ENCODE data around the gene LMBR1.
"Not testable (repeated sequence)": the region's sequence is repeated elsewhere in the genome, so short reads cannot be mapped to it uniquely, and the experiment has no call there.

The LMBR1 gene, protein sequence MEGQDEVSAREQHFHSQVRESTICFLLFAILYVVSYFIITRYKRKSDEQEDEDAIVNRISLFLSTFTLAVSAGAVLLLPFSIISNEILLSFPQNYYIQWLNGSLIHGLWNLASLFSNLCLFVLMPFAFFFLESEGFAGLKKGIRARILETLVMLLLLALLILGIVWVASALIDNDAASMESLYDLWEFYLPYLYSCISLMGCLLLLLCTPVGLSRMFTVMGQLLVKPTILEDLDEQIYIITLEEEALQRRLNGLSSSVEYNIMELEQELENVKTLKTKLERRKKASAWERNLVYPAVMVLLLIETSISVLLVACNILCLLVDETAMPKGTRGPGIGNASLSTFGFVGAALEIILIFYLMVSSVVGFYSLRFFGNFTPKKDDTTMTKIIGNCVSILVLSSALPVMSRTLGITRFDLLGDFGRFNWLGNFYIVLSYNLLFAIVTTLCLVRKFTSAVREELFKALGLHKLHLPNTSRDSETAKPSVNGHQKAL
- 50.3 to 55.5 reads per million in 2 donors for total RNA-seq

DNA sequence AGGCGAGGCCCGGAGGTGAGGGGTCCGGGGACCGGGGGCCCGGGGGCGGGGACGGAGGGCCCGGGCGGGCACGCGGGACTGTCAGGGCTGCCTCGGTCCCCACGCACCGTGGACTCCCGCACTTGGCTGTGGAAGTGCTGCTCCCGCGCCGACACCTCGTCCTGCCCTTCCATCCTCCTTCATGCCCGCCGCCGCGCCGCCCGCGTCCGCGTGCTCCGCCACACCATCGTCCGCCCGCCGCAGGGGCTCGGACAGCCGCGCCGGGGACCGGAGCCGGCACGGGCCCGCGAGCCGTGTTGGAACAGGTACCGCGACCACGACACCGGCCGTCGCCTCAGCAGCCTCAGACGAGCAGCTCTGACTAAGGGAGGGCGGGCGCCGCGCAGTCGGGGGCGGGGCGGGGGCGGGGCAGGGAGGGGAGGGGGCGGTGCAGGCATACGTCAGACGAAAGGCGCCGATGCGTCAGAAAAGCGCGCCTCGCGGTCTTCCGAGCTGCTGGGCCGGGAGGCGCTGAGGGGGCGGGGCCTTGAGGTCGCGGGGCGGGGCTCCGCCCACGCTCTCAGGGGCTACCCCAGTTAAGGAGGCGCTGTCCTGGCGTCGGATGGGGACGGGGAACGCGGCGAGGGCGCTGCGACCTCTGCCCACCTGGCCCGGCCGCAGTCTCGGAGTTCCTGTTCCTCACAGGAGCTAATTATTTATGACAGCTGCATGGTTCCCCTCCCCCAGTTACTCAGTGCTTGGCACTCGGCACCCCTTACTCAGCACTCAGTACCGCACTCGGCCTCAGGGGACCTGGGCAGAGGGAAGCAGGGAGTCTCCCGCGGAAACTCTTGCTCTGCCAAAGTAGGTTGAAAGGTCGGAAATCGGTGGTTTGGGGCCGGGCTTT is at the start of gene LMBR1:
Gene LMBR1, minus strand, starts transcription at position 363 of the 886 bp plus-strand sequence. Its CDS starts 190 bp downstream, at position 173.
- peak; percentile 90 to 95 (median 92) for DNase-seq

- DNase-seq: no peak
These were observed 49.7 kb upstream of the LMBR1 start for GRCh38 chr7:156942708-156943090.

DNA sequence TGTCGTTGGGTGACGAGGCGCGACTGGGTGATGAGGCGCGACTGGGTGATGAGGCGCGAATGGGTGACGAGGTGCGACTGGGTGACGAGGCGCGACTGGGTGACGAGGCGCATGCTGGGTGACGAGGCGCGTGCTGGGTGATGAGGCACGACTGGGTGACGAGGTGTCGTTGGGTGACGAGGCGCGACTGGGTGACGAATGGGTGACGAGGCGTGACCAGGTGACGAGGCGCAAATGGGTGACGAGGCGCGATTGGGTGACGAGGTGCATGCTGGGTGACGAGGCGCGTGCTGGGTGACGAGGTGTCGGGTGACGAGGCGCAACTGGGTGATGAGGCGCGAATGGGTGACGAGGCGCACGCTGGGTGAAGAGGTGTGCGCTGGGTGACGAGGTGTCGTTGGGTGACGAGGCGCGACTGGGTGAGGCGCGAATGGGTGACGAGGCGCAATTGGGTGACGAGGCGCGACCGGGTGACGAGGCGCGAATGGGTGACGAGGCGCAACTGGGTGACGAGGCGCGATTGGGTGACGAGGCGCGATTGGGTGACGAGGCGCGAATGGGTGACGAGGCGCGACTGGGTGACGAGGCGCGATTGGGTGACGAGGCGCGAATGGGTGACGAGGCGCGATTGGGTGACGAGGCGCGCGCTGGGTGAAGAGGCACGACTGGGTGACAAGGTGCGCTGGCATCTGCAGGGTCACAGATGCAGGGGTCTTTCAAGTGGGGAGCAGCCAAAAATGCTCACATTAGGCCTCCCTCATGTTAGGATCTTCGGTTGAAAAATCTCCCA is 48.6 kb upstream of the LMBR1 start:
- DNase-seq: no peak

- DNase-seq: no peak
These were observed 47.6 kb upstream of the LMBR1 start for GRCh38 chr7:156940421-156941122.

- not testable (repeated sequence) for DNase-seq
These were observed 43.8 kb upstream of the LMBR1 start for GRCh38 chr7:156936766-156937165.

DNA sequence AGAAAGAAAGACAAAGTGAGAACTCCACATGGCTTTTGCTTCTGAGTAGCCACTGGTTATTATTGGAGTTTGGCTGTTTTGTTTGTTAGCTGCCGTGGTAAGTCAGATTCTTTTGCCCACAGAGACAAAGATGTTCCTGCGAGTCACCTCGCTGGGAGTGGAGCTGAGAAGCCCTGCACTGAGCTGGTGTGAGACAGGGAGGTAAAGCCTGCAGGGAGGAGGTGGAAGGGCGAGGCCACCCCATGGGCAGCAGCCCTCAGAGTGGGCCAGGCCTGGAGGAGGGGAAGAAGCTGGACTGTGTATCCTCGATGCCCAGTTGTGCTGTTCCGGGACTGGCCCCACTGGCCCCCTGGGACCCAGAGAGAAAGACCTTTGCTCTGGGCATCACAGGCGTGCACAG is 42.3 kb upstream of the LMBR1 start:
- no peak for DNase-seq

DNA sequence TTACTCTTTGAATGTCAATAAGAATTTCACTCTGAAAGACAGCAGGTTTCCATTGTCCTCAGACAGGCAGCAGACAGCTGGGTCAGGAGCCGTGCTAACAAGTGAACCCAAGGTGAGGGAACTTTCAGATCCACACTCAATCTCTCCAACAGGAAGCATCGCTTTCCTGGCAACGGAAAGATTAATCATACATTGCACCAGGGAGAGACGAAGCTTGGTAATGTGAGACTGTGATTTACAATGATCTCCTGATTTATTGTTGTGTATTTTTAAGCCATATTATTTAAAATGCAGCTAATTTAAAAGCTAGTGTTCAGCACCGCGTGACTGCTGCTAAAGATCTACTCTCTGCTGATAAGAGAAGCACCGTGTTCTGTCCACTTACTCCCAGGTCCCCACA is 39.0 kb upstream of the LMBR1 start:
- no peak for DNase-seq

- DNase-seq: peak in 3 of 5 experiments; percentile 27 to 61 (median 34)
These were observed 37.0 kb upstream of the LMBR1 start for GRCh38 chr7:156929789-156930539.

DNA sequence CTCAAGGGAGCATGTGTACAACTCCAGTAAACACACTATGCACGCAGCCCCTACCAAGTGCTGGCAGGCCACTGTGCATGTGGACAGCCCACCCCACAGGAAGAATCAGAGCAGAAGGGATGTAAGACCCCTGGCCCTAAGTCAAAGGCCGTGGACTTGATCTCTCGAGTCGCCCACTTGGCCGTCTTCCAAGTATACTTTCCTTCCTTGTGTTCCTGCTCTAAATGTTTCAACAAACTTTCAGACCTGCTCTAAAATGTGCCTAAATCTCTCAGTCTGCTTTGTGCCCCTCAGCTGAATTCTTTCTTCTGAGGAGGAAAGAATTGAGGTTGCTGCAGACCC is 35.4 kb upstream of the LMBR1 start:
- DNase-seq: no peak

DNA sequence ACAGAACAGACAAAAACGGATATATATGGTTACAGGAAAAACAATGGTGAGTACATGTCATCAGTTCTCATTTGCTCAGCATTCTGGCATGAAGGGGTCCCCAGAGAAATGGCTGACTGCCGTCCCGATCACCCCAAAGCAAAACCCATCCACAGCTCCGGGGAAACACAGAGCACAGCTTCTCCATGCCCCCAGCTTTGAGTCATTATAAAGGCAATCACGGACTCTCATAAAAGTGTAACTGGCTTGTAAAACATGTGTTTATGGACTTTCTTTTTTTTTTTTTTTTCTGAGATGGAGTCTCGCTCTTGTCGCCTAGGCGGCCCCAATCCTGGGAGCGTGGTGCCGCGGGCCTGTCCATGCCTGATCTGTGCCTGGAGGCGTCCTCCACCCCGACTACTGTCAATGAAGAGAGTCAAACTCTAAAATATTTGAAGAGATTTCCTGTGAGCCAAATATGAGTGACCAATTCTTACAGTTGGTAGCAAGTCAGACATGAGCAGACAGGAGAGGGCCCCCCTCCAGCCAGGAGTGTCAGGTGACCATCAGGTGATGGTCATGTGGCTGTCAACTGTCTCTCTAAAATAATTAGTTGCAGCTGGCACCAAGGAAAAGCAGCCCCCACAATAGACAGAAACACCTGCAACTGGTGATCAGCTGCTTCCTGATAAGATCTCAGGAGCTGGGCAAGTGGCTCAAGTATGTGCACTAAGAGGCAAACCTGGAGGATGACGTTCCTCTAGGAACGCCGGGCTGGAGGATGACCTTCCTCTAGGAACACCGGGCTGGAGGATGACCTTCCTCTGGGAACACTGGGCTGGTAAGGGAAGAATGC is 34.8 kb upstream of the LMBR1 start:
- no peak for DNase-seq

DNA sequence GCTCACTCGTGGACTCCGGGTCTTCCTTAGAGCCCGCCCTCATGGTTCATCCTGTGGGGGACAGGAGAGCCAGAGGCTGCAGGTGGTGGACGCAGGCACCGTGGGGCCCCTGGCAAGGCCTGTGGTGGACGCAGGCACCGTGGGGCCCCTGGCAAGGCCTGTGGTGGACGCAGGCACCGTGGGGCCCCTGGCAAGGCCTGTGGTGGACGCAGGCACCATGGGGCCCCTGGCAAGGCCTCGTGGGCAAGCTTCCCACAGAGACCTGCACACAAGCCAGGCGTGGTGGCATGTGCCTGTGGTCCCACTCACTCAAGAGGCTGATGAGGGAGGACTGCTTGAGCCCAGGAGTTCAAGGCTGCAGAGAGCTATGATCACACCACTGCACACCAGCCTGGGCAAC is 32.8 kb upstream of the LMBR1 start:
- DNase-seq: not testable (repeated sequence)

DNA sequence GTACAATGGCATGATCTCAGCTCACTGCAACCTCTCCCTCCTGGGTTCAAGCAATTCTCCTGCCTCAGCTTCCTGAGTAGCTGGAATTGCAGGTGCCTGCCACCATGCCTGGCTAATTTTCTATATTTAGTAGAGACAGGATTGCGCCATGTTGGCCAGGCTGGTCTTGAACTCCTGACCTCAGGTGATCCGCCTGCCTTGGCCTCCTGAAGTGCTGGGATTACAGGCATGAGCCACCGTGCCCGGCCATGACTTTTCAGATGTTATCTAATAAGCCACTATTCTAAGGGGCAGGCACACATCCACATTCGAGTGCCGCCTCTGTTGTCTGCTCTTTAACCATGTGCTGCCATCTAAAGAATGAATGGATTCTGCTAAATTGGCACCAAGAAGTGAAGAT is 29.3 kb upstream of the LMBR1 start:
- DNase-seq: not testable (repeated sequence)

DNA sequence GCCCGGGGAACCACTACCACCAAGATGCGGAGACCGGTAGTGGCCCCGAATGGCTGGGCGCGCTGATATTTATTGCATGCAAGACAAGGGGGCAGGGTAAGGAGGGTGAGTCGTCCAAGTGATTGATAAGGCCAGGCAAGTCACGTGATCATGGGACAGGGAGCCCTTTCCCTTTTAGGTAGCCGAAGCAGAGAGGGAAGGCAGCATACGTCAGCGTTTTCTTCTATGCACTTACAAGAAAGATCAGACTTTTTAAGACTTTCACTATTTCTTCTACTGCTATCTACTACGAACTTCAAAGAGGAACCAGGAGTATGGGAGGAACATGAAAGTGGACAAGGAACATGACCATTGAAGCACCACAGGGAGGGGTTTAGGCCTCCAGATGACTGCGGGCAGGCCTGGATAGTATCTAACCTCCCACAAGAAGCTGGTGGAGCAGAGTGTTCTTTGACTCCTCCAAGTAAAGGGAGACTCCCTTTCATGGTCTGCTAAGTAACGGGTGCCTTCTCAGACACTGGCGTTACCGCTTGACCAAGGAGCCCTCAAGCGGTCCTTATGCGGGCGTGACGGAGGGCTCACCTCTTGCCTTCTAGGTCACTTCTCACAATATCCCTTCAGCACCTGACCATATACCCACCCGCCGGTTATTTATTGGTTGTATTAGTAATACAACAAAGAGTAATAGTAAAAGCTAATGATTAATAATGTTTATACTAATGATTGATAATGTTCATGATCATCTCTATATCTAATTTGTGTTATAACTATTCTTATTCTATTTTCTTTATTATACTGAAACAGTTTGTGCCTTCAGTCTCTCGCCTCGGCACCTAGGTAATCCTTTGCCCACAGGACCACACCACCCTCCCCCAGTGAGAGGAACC is 27.7 kb upstream of the LMBR1 start:
- not testable (repeated sequence) for DNase-seq

DNA sequence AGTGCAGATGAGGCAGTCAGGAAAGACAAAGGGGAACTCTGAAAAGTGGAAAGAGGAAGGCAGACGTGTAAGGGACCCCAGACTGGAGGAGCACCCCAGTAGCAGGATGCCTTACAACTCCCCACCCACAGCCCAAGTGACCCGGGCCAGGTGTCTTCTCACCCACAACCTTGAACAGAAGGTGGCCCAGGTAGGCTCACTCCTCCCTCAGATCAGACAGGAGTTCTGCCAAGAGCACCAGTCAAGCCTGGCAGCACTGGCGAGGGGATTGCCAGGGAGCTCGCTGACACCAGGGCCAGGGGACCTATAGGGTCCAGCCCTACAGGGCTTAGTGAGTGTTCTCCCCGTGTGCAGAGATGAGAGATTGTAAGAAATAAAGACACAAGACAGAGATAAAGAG is 27.1 kb upstream of the LMBR1 start:
- DNase-seq: no peak

DNA sequence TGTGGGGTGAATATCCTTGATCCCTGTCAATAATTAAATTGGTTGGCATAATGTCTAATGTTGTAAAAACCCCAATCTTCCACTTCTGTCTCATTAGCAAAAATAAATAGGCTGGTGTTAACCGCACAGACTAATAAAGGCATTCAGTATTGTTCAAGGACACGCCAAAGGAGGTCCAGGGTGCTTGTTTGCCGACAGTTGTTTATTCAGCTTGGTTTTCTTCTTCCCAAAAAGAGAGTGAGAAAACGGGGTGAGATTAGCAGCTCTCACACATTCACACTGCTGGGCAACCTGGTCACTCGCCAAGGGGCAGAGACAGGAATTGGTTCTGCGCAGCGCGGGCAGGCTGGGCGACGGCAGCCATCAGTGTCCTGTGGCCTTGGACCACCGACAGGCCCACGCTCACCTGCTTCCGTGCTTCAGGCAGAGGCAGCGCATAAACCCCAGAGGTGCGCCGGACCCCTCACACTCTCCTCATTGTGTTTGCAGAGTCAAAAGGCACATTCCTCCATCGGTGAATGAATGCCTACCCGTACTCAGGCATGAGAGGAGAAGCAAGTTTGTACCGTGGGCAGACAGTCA is 26.2 kb upstream of the LMBR1 start:
- no peak for DNase-seq

DNA sequence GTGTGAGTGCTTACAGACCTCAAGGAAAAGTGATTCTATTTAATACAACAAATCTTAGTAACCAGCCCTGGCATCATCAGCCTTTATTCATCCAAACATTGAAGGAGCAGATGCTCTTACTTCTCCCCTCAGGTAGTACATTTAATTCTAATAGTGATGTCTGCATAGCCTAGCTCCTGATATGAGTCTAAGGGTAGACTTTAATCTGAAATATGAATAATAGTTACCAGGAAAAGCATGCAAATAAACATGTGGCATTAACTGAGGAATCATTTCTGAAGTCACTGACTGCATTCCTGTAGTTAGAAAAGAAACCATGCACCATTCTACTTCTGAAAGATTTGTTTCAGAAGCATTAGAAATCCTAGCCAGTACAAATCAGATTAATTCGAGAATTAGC is 25.7 kb upstream of the LMBR1 start:
- peak in 1 of 5 experiments; percentile 60 for DNase-seq

- DNase-seq: not testable (repeated sequence)
These were observed 16.7 kb upstream of the LMBR1 start for GRCh38 chr7:156909574-156910252.

DNA sequence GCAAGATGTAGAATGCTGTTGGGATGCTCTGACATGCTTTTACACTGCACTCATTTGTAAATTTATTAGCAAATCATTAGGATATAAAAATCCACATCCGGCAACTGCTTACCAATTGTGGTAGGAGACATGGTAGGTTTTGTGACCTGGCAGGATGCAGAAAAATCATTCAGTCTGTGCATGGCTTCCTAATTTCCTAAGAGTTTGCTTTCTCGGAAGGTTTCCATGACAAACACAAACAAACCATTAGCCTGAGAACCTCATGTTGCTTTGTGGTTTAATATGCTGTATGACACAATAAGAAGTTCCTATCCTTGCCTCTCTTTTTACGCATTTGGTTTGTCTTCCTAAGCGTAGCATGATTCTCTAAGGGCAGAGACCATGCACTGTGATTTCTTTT is 14.7 kb upstream of the LMBR1 start:
- DNase-seq: no peak
